Measurements from ENCODE around the gene LMOD3.

DNA sequence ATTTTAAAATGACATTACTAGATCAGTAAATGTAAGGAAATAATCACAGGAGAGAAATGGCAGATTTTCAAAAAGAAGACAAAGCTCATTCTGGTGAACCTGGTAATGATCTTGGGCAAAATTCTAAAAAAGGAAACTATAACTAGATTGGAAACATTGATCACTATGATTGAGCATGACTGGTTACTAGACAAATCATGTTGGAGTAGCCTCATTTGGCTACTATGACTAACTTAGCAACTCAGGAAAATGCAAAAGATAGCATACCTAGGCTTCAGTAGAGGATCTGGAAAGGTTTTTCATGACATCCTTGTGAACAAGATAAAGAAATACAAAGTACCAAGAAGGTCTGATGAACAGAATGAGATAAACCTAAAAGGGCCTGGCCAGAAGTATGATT lies 62.7 kb downstream of the LMOD3 start:
- TF ChIP-seq GATAD2B (IDR thresholded peaks at IDR 0.05; ENCODE audit: borderline replicate concordance) (no peak), CTCF (IDR thresholded peaks at IDR 0.05 in 2 of 3, conservative IDR thresholded peaks at IDR 0.05 in 1 of 3; ENCODE audit: insufficient read depth in 2 of 3, low read depth in 1 of 3, low read length in 3 of 3) (no peak), CREB1 (IDR thresholded peaks at IDR 0.05) (no peak), CREB1 (CRISPR knock-in tag; IDR thresholded peaks at IDR 0.05) (no peak), ZC3H8 (IDR thresholded peaks at IDR 0.05) (no peak), PCBP2 (IDR thresholded peaks at IDR 0.05; ENCODE audit: low read depth, low read length, poor library complexity, severe bottlenecking) (no peak)

Measured in K562 (cell line).